HG03432 (cell line): Measurements from ENCODE around the gene C10orf71.

Source experiments
- ATAC-seq: cut with Tn5 transposase; IDR thresholded peaks from one replicate; pipeline ENCODE4 v1.9.1; 2021; ENCODE audit warnings: mild to moderate bottlenecking, moderate library complexity; ENCODE audit not compliant: unreplicated experiment

The C10orf71 gene, protein sequence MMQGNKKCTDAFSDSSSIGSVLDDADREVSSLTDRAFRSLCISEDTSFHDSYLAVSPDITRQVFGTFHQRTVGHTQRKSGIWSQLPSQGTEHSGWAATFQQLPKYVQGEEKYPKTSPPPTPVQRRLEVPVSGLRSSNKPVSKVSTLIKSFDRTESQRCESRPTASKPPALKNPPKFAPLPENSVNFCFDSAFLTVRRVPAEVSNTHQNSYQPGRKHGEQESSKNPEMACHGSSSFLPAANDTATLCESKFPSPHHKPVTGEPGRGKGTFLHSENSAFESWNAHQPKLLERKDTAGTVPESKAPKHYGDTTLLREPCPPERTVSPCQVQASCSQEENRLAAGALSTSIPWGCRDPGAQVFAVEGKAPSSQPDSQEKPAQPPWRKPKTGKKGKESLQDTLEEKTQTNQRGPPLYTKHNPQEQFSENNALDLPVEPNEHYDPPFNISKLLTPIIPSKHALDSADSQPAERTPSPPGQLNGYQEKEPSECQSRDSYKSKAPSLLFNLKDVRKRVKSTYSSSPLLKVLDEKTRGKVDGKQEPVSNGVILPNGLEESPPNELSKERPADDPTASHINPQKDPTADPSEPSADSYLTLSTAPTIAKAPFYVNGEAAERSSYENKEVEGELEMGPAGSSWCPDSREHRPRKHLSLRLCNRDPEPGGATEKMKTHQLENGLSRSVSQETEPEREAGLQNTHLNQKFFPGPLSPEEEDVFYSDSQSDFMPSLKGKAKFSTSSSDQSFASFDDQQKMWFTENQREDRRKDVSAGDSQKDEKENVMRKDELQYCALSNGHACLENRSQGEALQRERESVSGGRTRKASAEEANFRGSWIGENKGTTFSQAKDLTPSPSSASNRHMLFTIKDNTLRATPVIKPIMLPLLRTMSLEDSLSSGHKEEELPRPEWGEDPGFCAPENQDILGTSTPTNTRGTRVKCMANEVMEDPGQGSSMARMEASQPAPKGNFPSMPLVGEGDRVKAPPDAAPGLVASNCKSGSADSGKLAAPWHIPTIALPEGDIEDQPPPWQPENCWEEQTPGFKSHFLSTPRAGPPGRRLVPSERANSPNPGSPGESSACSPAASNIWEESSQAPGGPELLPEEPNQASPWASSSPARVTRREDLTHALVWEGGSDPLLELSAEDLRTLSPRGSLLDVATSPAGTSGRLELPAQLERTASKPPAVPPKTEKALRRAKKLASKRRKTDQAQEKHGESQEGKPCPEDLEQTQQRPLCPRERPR (N-terminal part only)

DNA sequence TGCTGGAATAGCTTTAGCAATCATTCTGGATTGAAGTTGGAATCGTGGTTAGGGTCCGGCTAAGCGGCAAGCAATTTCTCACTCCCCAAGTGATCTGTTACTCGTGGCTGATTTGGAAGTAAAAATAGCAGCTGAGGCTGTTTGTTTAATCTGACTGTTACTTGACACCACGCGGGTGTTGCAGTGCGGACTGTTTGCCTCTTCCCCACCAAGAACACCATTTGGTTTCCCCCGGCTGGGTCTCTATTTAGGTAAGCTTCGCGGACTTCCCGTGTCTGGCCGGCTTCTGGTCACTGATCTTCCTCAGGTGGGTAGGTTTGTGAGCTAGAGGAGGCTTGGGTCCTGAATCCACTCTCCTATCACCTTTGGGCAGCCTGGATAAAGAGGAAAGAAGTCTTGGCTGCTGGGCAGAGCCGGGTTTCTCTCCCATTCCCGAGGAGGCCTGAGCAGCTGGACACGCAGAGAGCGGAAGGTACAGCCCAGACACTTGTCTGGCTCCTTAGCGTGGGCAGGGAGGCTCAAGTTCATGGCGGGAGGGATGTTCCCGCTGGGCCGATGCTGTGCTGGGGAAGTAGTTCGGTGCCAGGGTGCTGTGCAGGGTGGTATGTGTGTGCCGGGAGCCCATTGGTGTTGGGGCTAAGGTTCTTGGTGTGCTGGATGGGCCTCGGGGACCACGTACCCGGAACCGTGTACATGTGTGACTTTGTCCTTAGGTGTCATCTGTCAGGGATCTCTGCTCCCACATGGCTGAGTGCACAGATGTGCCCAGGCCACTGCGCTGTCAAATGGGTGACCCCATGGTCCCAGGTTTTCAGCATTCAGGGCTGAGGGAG is at the start of gene C10orf71:
TSS of gene C10orf71 (plus strand) at position 188 of the 833 bp plus-strand sequence. CDS start 23,376 bp downstream, outside the sequence.
- no peak for ATAC-seq

DNA sequence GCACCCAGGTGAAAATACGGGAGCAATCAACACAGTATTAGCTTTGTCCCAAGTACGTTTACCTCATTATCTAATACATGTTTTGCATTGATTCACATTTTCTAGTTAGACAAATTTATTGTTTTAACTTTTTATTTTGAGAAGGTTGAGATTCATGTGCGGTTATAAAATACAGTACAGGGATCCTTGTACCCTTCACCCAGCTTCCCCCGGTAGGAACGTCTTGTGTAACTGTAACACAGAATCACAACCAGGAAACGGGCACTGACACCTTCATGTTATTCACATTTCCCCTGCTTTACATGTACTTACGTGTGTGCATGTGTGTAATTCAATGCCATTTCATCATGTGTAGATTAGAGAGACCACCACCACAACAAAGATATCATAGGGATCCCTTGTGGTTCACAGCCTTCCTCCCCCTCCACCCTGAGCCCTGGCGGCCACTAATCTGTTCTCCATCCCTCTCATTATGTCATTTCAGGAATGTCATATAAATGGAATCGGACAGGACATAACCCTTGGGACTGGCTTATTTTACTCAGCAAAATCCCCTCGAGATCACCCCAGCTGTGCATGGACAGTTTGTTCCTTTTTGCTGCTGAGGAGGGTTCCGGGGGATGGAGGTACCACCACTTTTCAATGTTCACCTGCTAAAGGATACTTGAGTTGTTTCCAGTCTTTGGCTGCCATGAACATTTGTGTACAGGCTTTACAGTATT is 46.5 kb upstream of the C10orf71 start:
- no peak for ATAC-seq

DNA sequence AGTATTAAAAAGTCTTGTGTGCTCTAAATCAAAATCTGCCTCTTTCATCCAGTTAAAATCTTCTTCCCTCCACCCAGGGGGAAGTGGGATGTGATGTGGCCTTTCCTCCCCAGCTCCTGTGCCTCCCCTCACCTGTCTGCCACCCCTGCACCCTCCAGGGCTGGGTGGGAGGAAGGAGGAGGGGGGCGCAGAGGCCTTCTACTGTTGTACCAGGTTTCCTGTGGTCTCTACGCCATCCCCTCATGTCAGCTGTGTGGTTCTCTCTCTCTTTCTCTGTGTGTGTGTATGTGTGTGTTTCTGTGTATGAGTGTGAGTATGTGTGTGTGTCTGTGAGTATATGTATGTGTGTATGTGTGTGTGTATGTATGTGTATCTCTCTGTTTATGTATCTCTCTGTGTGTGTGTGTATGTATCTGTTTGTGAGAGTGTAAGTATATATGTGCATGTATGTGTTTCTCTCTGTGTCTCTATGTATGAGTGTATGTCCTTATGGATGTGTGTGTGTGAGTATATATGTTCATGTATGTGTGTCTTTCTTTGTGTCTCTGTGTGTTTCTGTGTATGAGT is 45.5 kb upstream of the C10orf71 start:
- ATAC-seq, result no peak

DNA sequence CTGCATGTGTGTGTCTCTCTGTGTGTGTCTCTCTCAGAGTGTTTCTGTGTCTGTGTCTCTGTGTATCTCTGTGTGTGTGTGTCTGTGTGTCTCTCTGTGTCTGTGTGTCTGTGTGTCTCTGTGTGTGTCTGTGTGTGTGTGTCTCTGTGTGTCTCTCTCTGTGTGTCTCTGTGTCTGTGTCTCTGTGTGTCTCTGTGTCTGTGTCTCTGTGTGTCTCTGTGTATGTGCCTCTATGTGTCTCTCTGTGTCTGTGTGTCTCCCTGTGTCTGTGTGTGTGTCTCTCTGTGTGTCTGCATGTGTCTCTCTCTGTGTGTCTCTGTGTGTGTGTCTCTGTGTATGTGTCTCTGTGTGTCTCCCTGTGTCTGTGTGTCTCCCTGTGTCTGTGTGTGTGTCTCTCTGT is 44.8 kb upstream of the C10orf71 start:
- no peak for ATAC-seq

DNA sequence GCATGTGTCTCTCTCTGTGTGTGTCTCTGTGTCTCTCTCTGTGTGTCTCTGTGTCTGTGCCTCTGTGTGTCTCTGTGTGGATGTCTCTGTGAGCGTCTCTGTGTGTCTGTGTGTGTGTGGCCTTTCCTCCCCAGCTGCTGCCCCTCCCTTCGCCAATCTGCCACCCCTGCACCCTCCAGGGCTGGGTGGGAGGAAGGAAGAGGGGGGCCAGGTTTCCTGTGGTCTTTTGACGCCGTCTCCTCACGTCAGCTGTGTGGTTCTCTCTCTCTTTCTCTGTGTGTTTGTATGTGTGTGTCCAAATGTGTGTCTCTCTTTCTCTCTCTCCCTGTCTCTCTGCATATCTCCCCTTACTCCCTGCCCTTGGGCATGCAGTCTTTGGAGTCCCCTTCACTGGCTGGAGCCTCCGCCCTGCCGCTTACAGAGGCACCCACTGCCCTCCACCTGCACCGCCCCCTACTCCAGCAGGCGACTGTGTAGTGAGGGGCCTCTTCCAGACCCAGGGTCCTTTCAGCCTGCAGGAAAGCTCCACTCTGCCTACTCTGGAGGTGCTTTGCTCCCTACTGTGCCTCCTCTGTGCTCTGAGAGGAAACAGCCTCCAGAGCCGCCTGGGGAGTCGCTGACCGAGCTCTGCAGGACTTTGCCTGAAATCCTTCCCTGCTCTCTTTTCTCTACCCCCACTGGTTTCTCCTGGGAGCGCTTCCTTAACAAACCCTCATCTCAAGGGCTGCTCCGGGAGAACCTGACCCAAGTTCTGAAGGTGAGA is 44.2 kb upstream of the C10orf71 start:
- ATAC-seq, result no peak

DNA sequence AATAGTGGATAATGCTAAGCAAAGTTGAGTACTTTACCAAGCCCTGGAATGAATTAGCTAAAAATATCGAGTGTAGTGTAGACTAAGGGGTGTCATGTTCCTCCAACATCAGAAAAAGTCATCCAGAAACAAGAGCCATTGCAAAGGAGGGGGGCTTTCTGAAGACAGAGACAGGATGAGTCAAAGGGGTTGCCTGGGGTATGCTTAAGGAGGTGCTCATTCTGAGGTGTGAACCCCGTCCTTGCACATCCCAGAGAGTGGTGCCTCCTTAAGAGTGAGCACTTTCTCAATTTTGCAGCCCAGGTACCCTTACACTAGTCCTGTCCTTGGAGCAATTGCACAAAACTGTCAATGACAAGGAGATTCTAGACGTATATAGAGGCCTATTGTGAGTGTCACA is 43.1 kb upstream of the C10orf71 start:
- ATAC-seq, result no peak

DNA sequence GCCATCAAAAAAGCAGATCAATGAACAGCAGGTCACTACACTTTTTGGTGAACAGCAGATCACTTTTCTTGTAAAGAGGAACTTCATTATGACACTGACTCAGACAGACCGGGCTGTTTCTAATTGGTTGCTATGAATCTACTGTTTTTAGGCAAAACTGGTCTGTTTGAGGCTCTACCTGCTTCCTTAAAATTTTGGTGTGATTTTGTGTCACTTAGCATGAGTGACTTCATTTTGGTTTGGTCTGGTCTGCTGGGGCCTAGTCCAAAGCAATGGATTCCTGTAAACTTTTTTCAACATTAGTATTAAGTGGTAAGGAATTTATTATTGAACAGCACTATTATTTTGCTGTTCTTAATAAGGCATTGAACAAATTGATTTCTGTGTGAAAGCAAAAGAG is 41.8 kb upstream of the C10orf71 start:
- ATAC-seq, result no peak

DNA sequence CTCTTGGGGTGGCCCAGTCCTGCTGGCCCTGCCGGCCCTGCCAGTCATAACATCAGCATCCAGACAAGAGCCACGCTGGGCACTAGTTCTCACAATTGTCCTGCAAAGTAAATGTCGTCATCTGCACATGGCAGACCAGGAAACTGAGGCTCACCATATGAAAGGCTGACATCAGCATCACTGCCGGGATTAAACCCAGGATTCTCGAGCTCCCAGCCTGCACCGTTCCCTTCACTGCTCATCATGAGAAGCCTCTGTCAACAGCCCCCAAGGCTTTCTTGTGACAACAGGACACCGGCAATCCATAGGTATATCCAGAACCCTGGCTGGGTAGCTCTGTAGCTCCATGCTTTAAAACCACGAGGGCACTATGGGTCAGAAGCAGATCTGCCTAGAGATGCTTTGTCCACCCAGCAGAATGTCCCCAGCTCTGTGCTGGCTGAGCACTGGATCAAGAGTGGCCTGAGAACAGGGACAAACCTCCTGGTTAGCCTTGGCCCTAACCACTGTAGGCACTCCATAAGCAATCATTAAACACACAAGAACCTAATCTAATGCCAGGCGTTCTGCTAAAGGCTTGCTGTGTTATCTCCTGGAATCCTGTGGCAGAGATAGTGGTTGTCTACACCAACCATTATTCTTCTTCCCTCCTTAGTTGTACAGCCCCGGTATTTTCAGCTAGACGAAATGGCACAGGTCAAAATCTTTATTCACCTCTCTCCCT is 41.2 kb upstream of the C10orf71 start:
- no peak for ATAC-seq

DNA sequence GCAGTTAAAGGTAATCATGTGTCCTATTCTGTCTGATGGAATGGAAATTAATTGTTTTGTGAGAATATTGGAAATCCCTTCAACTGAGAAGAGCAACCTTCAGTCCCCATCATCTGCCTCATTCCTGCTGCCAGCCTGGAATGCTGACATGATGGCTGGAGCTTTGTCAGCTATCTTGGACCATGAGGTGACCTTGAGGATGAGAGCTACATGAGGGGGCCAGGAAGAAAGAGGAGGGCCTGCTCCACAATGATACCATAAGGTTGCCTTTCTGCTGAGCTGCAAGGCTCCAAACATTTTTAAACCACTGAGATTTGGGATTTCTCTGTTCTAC is 40.7 kb upstream of the C10orf71 start:
- no peak for ATAC-seq

DNA sequence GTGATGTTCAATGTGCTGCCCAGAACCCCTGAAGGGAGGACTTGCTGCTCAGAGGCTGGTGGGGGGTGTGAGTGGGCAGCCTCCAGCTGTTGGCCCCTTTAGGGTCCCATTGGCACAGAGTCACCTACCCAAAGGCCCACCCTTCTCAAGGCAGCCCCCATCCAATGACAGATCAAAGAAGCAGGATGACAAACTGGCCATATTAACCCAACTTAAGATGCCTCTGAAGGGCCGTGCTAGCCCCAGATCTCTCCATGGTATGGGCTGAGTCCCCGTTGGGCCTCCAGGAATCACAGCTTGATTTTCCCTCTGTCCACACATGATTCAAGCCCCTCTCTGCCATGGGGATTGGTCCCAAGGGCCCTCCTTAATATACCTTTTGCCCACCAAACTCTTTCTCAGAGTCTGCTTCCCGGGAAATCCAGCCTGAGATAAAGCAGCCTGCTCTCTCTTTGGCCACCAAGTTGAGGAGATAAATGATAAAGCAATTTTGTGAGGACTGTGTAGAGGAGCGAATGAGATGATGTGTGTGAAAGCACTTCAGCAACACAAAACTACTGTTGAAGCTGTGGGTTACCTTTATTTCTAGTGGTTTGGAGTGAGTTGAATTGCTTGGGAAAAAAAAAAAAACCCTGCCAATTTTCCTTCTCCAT is 38.2 kb upstream of the C10orf71 start:
- no peak for ATAC-seq

DNA sequence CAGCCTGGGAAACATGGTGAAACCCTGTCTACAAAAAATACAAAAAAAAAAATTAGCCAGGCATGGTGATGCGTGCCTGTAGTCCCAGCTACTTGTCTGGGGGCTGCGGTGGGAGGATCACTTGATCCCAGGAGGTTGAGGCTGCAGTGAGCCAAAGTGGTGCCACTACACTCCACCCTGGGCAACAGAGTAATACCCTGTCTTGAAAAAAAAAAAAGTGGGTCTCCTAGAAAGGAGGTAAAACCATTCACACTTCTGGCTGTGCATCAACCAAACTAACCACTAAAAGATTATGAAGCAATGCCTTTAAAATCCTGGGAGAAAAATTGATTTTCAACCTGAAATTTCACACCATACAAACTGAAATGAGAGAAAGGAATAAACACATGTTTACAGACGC is 35.4 kb upstream of the C10orf71 start:
- ATAC-seq, result no peak

DNA sequence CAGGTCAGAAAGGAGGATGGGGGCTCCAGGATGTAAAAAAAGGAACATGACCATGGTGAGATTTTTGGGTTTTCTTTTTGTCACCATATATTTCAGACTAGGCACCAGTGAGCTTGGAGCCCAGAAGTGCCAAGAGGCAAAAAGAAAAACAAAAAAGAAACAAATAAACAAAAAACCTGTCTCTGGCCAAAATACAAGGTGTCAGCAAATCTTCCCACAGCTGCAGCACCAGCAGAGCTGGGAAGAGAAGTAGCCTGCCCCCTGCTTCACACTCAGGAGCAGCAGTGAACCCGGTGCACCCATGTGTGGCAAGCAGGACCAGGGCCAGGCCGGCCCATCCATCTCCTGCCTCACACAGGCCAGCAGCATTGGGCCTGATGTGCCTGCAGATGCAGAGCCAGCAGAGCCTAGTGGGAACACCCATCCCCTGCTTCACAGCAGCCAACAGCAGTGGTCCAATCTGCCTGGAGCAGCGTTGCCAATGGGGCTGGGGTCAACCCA is 34.7 kb upstream of the C10orf71 start:
- no peak for ATAC-seq

DNA sequence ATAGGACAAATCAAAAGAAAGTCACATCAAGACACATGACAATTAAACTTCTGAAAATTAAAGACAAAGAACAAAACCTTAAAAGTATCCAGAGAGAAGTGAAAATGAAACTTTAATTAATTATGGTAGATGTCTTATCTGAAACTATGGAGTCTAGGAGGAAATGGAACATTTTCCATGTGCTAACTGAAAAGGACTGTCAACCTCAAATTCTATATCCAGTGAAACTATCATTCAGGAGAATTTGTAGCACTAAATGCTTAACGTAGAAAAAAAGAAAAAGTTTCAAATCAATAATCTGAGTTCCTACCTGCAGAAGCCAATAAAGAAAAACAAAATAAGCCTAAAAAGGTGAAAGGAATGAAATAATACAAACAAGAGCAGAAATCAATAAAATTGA is 33.1 kb upstream of the C10orf71 start:
- ATAC-seq, result no peak

DNA sequence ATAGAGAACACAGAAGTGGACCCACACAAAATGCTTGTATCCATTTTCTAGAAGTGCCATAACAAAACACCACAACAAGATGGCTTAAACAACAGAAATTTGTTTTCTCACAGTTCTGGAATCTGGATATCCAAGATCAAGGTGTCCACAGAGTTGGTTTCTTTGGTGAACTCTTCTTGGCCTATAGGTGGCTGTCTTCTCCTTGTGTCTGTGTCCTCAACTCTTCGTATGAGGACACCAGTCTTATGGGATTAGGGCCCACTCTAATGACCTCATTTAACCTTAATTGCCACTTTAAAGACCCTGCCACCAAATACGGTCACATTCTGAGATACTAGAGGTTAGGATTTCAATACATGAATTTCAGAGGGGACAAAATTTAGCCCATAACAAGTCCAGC is 30.8 kb upstream of the C10orf71 start:
- no peak for ATAC-seq

DNA sequence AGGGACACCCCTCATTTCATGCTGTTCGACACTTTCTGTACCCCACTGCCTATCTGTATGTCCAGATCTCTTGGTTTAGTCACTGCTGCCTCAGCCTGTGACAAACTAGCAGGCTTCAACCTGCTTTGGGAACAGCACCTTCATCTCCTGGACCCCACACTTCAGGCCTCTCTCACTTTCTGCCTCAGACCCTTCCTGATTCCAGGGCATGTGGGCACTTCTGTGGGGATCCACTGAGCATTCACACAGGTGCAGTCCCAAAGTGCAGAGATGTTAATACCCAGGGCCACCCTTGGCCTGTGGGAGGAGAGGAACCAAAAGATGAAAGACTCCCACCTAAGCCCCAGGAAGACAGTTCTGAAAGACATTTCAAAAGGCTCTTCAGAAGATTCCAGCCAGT is 29.4 kb upstream of the C10orf71 start:
- ATAC-seq, result no peak

DNA sequence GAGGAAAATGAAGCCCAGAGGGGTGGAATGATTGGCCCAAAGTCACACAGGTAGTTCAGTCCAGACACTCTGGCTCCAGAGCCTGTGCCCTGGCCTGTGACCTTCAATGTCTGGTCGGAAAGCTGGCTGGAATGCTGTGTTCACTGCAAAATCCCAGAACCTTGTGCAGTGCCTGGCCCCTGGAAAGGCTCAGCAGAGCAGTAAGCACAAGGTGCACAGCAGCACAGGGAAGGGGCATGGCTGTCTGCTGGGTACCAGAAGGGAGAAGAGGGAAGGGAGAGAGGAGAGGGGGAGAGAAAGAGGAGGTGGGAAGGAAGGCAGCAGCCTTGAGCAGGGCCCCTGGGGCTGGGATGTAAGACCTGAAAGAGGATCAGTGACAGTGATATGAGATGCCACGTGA is 28.4 kb upstream of the C10orf71 start:
- ATAC-seq, result no peak

DNA sequence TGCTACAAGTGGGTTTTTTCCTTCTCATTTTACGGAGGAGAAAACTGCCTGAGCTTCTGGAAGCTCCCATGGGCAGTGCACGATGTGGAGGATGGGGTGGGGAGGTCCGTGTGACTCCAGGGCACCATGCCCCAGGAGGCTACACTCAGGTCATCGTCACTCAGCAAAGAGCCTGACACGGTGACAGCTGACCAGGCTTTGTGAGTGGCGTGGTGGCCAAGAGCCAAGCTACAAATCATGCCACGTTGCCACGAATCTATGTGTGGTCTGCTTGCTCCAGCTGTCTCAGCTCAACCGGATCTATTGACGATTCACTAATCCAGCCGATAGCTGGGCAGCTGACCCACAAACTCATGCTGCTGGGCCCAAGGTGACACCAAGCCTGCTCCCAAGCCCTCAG is 27.6 kb upstream of the C10orf71 start:
- ATAC-seq, result no peak
